ENCODE results near the gene TBC1D10A. TPM values are rescaled to one million over a fixed set of nuclear protein-coding genes. Genes with fewer than 3 reads are reported as not detected.
A peak's percentile ranks its signal among the peaks of the same experiment; 100 is the strongest.

Gene TBC1D10A
- total and polyA plus RNA-seq, 4 donors, result 16.7 to 45.5 (median 27.5) TPM

DNA sequence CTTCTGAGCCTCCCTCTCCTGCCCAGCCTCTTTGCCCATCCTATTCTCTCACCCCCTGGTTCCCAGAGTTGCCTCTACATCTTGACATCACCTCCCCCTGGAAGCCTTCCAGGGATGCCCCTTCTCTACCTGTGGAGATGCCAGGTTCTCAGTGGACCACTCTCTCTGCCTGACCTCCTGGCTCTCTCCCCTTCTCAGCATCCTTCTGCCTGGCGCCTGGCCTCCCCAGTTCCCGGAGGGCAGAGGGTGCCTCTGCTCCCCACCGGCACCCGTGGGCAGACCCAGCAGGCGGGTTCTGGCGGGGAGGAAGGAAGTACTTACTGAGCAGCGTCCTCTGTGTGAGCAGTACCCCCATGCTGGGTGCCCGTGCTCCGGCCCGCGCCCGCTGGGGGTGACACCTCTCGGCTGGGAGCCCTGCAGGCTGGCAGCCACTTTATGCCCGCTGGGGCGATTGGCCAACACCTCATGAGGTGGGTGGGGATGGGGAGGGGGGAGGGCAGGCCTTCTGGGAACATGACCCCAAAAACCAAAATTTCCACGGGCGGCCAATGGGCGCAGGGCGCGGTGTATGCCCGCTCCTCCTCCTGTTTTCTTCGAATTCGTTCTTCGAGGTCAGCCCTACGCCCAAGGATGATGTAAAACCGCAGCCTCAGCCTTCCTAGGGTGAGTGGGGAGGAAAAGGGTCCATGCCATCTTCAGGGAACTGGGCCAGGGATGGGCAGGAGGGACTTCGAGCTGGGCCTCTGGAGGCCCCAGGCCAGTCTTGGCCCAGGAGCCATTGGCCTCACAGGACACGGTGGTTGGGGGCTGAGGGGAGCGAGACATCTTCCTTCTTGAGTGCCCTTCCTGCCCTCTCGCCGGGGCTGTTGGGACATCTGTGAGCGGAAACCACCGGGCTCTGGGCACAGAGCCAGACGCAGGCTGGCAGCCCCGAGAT is 60.0 kb downstream of the TBC1D10A start, which contains the start of gene OSM:
TSS of gene OSM (minus strand) at position 407 of the 937 bp plus-strand sequence. CDS start at position 355, 52 bp downstream.
- no peak within 1 kb of the TSS for H3K4me3 ChIP-seq (ENCODE audit: low read length in 2 of 2)
- no peaks in the 10 kb centered on the region for H3K27me3 ChIP-seq (ENCODE audit: control insufficient read depth in 1 of 2, insufficient read depth in 2 of 2, low read length in 1 of 2)
- H3K27ac ChIP-seq (ENCODE audit: low read depth in 1 of 2, low read length in 2 of 2), result no peak within 1 kb of the TSS
- DNase-seq (peak in 1 of 2 donors; percentile 89), ATAC-seq (ENCODE audit: low FRiP score) (peak; percentile 15)
- H3K9me3 ChIP-seq (ENCODE audit: control insufficient read depth, low read length), result no peaks in the 10 kb centered on the region
- no peaks in the 10 kb centered on the region for H3K36me3 ChIP-seq (ENCODE audit: control insufficient read depth in 1 of 2, insufficient read depth in 2 of 2, low read length in 1 of 2)
- WGBS, 2 donors, result 83 to 85% methylated on average over 34 to 35 of the region's 35 CpGs
- intact Hi-C loops (cut with DNase I), result no loop called here
- no peaks in the 10 kb centered on the region for H3K4me1 ChIP-seq (ENCODE audit: control insufficient read depth in 1 of 2, insufficient read depth in 2 of 2, low read length in 2 of 2)

DNA sequence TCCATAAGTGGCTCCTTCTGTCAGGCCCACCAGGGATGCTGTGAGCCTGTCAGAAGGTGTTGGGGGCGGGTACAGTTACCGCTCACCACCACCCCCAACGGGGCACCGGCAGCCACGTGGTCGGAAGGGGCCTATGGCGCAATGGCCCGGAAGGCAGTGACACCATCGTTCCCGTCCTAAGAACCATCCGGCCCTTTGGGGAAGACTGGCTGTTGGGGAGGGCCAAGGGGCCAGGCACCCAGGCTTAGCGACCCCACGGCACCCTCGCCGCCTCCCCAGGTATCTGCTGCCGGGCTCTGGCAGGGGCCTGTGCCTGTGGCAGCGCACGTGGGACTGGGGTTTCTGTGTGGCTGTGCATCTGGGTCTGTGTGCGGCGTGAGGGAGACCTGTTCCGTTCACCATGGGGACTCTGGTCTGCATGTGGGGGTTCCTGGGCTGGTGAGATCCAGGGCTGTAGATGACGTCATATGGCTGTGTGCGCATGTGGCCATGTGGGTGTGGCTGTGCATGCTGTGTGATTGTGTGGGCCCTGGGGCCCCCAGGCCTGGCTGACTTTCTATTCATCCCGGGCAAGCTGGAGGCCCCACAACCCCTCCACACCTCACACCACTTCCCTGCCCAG is 60.8 kb downstream of the TBC1D10A start:
- Histone ChIP-seq H3K36me3 (ENCODE audit: control insufficient read depth in 1 of 2, insufficient read depth in 2 of 2, low read length in 1 of 2) (no peaks in the 10 kb centered on the region), H3K27me3 (ENCODE audit: control insufficient read depth in 1 of 2, insufficient read depth in 2 of 2, low read length in 1 of 2) (no peaks in the 10 kb centered on the region), H3K4me1 (ENCODE audit: control insufficient read depth in 1 of 2, insufficient read depth in 2 of 2, low read length in 2 of 2) (no peaks in the 10 kb centered on the region), H3K9me3 (ENCODE audit: control insufficient read depth, low read length) (no peaks in the 10 kb centered on the region), H3K4me3 (ENCODE audit: low read length in 2 of 2) (no peak overlapping the region), H3K27ac (ENCODE audit: low read depth in 1 of 2, low read length in 2 of 2) (no peak overlapping the region)
- ATAC-seq (ENCODE audit: low FRiP score) (peak; percentile 44), DNase-seq (peak in 1 of 2 donors; percentile 87)
- intact Hi-C loops (cut with DNase I), result no loop called here
- WGBS, 2 donors, result 80 to 84% methylated on average over 24 of the region's 24 CpGs

DNA sequence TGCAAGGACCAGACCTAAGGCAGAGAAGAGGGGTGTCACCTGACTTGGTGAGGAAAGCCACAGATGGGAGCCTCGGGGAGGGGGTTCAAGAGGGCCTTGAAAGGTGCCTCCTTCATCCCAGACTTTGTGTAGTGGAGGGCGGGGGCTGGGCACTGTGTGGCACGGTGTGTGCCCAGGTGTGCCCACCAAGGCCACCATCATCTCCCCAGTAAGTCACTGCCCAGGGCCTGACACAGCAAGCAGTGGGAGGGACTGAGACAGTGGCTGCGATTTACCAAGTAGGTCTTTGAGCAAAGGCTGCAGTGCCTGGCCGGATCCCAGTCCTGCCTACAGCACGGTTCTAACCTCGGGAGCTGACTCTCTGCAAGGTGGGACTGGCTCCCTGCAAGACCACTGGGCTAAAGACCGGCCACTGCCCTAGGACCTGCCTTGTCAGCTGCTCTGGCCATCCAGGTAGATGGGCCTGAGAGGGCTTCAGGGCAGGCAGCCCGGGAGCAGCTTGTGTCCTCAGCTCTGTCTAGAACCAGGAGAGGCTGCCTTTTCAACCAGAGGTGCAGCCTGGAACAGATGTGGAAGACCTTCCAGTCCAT is 61.5 kb downstream of the TBC1D10A start:
- Histone ChIP-seq H3K27ac (ENCODE audit: low read depth in 1 of 2, low read length in 2 of 2) (no peak overlapping the region), H3K9me3 (ENCODE audit: control insufficient read depth, low read length) (no peaks in the 10 kb centered on the region), H3K4me1 (ENCODE audit: control insufficient read depth in 1 of 2, insufficient read depth in 2 of 2, low read length in 2 of 2) (no peaks in the 10 kb centered on the region), H3K4me3 (ENCODE audit: low read length in 2 of 2) (no peak overlapping the region), H3K27me3 (ENCODE audit: control insufficient read depth in 1 of 2, insufficient read depth in 2 of 2, low read length in 1 of 2) (no peaks in the 10 kb centered on the region), H3K36me3 (ENCODE audit: control insufficient read depth in 1 of 2, insufficient read depth in 2 of 2, low read length in 1 of 2) (no peaks in the 10 kb centered on the region)
- DNase-seq (no peak), ATAC-seq (ENCODE audit: low FRiP score) (no peak)
- WGBS, 2 donors, result 88 to 90% methylated on average over 9 of the region's 9 CpGs
- intact Hi-C loops (cut with DNase I), result no loop called here

DNA sequence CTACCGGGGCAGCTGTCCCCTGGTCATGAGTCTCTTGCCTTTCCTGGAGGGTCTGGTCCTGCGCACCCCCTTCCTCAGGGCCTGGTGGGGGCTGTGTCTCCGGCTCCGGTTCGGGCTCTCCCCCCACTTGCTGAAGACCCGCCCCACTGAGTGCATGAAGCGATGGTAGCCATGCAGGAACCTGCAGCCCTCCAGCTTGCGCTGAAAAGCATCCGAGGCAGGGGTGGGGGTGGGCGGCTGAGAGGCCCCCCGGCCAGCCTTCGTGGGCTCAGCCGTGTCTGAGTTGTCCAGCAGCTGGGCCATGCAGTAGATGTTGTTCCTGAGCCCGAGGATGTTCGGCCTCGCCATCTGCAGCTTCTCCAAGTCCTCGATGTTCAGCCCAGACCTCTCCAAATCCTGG is 62.9 kb downstream of the TBC1D10A start:
- intact Hi-C loops (cut with DNase I), result loop anchor here (2.0 kb wide), 1 partner anchor 123 kb away; the partner anchor contains the start of gene RNF215 (in 2 of the 2)
- H3K27ac ChIP-seq (ENCODE audit: low read depth in 1 of 2, low read length in 2 of 2), result no peak overlapping the region
- no peaks in the 10 kb centered on the region for H3K36me3 ChIP-seq (ENCODE audit: control insufficient read depth in 1 of 2, insufficient read depth in 2 of 2, low read length in 1 of 2)
- H3K4me1 ChIP-seq (ENCODE audit: control insufficient read depth in 1 of 2, insufficient read depth in 2 of 2, low read length in 2 of 2), result no peaks in the 10 kb centered on the region
- WGBS, 2 donors, result 92% methylated on average over 17 of the region's 17 CpGs
- ATAC-seq (ENCODE audit: low FRiP score) (no peak), DNase-seq (no peak)
- H3K9me3 ChIP-seq (ENCODE audit: control insufficient read depth, low read length), result no peaks in the 10 kb centered on the region
- H3K27me3 ChIP-seq (ENCODE audit: control insufficient read depth in 1 of 2, insufficient read depth in 2 of 2, low read length in 1 of 2), result no peaks in the 10 kb centered on the region
- H3K4me3 ChIP-seq (ENCODE audit: low read length in 2 of 2), result no peak overlapping the region

DNA sequence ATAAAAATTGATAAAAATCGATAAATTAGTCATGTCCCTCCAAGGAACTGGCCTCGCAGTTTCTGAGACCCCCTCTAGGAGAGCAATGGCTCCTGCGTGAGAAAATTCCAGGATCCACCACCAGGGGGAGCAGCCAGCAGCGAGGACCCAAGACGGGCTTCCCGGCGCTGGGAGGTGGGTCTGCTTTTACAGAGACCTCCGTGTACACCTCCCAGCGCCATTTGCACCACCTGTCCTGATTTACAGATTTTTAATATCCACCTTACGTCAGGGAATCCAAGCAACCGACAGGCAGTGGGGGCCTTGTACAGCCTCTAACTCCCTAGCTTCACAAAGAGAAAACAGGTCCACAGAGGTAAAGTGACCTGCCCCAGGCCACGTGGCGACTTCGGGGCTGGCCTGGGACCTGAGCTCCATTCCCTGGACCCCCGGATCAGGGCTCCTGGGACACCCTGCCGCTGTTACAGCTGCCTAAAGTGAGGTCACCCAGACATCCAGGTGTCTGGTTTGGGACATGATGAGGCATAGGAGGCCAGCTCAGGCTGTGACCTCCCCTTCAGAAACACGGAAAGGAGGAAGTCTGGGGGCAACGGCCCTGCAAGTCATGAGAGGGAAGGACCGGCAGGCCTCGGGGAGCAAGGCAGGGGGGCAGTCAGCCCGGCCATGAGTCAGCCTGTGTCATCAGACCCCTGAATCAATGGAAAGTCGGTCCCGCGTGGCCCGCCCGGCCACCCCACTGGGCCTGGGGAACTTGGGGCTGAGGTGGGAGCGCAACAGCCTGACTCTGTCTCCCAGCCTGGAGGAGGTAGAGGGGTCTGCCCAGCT is 63.6 kb downstream of the TBC1D10A start:
- Histone ChIP-seq H3K9me3 (ENCODE audit: control insufficient read depth, low read length) (no peaks in the 10 kb centered on the region), H3K4me1 (ENCODE audit: control insufficient read depth in 1 of 2, insufficient read depth in 2 of 2, low read length in 2 of 2) (no peaks in the 10 kb centered on the region), H3K36me3 (ENCODE audit: control insufficient read depth in 1 of 2, insufficient read depth in 2 of 2, low read length in 1 of 2) (no peaks in the 10 kb centered on the region), H3K27ac (ENCODE audit: low read depth in 1 of 2, low read length in 2 of 2) (no peak overlapping the region), H3K27me3 (ENCODE audit: control insufficient read depth in 1 of 2, insufficient read depth in 2 of 2, low read length in 1 of 2) (no peaks in the 10 kb centered on the region), H3K4me3 (ENCODE audit: low read length in 2 of 2) (no peak overlapping the region)
- peak; percentile 67 for ATAC-seq (ENCODE audit: low FRiP score)
- intact Hi-C loops (cut with DNase I), result loop anchor here (2.0 kb wide), 1 partner anchor 124 kb away; the partner anchor contains the start of gene RNF215 (in 2 of the 2)
- peak; percentile 84 to 94 for DNase-seq
- 28 to 31% methylated on average over 27 of the region's 27 CpGs for WGBS, 2 donors

DNA sequence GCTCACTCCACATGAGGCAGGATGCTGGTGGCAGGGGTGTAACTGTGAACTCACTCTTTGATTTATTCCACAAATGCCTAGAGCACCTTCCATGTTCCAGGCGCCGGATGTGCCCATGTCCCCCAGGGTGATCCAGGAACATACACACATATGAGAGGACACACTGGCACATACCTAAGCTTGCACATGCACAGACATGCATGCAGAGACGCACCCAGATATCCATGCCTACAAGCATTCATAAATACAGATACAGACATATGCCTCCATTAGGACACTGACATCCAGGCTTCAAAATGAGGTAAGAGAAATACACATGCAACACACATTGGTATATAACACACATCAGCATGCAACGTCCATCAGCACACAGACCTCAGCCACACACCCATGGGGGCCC is 64.6 kb downstream of the TBC1D10A start:
- ATAC-seq (ENCODE audit: low FRiP score) (no peak), DNase-seq (no peak)
- Histone ChIP-seq H3K4me3 (ENCODE audit: low read length in 2 of 2) (no peak overlapping the region), H3K27me3 (ENCODE audit: control insufficient read depth in 1 of 2, insufficient read depth in 2 of 2, low read length in 1 of 2) (no peaks in the 10 kb centered on the region), H3K27ac (ENCODE audit: low read depth in 1 of 2, low read length in 2 of 2) (no peak overlapping the region), H3K4me1 (ENCODE audit: control insufficient read depth in 1 of 2, insufficient read depth in 2 of 2, low read length in 2 of 2) (no peaks in the 10 kb centered on the region), H3K36me3 (ENCODE audit: control insufficient read depth in 1 of 2, insufficient read depth in 2 of 2, low read length in 1 of 2) (no peaks in the 10 kb centered on the region), H3K9me3 (ENCODE audit: control insufficient read depth, low read length) (no peaks in the 10 kb centered on the region)
- WGBS, 2 donors, result 85 to 88% methylated on average over 4 of the region's 4 CpGs
- intact Hi-C loops (cut with DNase I), result loop anchor here (2.0 kb wide), 1 partner anchor 125 kb away; the partner anchor contains the start of gene RNF215 (in 2 of the 2)

DNA sequence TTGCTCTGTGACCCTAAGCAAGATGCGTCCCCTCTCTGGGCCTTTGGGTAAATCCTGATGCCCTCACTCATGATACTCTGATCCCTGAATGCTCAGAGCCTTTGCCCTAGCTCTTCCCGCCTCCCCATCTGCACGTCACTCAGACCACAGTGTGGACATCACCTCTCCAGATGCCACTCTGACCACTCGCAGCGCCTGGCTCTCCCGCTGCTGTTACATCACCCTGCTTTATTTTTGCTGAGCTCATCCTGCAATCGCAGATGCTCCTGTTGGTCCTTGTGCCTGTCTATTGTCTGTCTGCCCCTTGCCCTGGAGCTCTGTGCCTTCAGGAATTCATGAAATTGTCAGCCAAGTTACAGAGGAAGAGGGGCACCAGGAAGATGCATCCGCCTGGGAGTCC is 65.6 kb downstream of the TBC1D10A start:
- Histone ChIP-seq H3K27me3 (ENCODE audit: control insufficient read depth in 1 of 2, insufficient read depth in 2 of 2, low read length in 1 of 2) (no peaks in the 10 kb centered on the region), H3K36me3 (ENCODE audit: control insufficient read depth in 1 of 2, insufficient read depth in 2 of 2, low read length in 1 of 2) (no peaks in the 10 kb centered on the region), H3K9me3 (ENCODE audit: control insufficient read depth, low read length) (no peaks in the 10 kb centered on the region), H3K4me1 (ENCODE audit: control insufficient read depth in 1 of 2, insufficient read depth in 2 of 2, low read length in 2 of 2) (no peaks in the 10 kb centered on the region), H3K4me3 (ENCODE audit: low read length in 2 of 2) (no peak overlapping the region), H3K27ac (ENCODE audit: low read depth in 1 of 2, low read length in 2 of 2) (no peak overlapping the region)
- DNase-seq, result no peak
- intact Hi-C loops (cut with DNase I), result no loop called here
- no peak for ATAC-seq (ENCODE audit: low FRiP score)
- WGBS, 2 donors, result 89 to 94% methylated on average over 8 of the region's 8 CpGs

DNA sequence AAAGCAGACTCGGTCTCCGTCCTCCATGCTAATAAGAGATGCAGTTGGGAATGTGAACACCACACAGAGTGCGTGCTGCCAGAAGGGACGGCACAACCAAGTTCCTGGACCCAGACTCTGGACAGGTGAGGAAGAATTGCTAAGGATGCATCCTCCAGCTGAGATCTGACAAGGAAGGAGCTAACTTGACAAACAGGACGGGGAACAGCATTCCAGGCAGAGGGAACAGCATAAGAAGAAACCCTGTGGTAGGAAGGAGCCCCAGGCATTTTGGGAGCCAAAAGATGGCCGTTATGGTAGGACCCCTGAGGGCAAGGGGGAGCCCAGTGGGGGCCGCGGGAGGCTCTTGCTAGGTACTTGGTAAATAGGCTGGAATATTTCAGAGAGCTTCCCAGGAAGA is 66.1 kb downstream of the TBC1D10A start:
- intact Hi-C loops (cut with DNase I), result no loop called here

More for the DNA sequence above, 66.1 kb downstream of the TBC1D10A start:
- Histone ChIP-seq H3K36me3 (ENCODE audit: control insufficient read depth in 1 of 2, insufficient read depth in 2 of 2, low read length in 1 of 2) (no peaks in the 10 kb centered on the region), H3K4me3 (ENCODE audit: low read length in 2 of 2) (no peak overlapping the region), H3K9me3 (ENCODE audit: control insufficient read depth, low read length) (no peaks in the 10 kb centered on the region), H3K4me1 (ENCODE audit: control insufficient read depth in 1 of 2, insufficient read depth in 2 of 2, low read length in 2 of 2) (no peaks in the 10 kb centered on the region), H3K27me3 (ENCODE audit: control insufficient read depth in 1 of 2, insufficient read depth in 2 of 2, low read length in 1 of 2) (no peaks in the 10 kb centered on the region), H3K27ac (ENCODE audit: low read depth in 1 of 2, low read length in 2 of 2) (no peak overlapping the region)
- ATAC-seq (ENCODE audit: low FRiP score), result no peak
- 88 to 91% methylated on average over 8 of the region's 8 CpGs for WGBS, 2 donors
- DNase-seq, result no peak

Data from aorta (tissue), 5 donors.